SK-N-DZ (cell line): ENCODE results near the gene EIF2A. TPM values are rescaled to one million over a fixed set of nuclear protein-coding genes. Genes with fewer than 3 reads are reported as not detected.
A peak's percentile ranks its signal among the peaks of the same experiment; 100 is the strongest.
"Not testable (repeated sequence)": the region's sequence is repeated elsewhere in the genome, so short reads cannot be mapped to it uniquely, and the experiment has no call there.

Experiments used
- DNase-seq: peaks from one replicate; pipeline ENCODE4 v3.0.0-alpha.2; 2015; ENCODE audit warnings: low spot score
- polyA plus RNA-seq, 2 experiments: library from polyadenylated mRNA; depleted of rRNA; stranded (reverse); fragments of >200 nt; gene quantifications; 2 replicates each; pipeline ENCODE4 v1.2.3, GENCODE V29; 2014

The EIF2A gene
- 151 and 186 TPM in 2 replicates for polyA plus RNA-seq (2014; cell fraction: cytosol; rRNA removed)
- polyA plus RNA-seq (2014; cell fraction: nucleus; rRNA removed): 202 and 218 TPM in 2 replicates

DNA sequence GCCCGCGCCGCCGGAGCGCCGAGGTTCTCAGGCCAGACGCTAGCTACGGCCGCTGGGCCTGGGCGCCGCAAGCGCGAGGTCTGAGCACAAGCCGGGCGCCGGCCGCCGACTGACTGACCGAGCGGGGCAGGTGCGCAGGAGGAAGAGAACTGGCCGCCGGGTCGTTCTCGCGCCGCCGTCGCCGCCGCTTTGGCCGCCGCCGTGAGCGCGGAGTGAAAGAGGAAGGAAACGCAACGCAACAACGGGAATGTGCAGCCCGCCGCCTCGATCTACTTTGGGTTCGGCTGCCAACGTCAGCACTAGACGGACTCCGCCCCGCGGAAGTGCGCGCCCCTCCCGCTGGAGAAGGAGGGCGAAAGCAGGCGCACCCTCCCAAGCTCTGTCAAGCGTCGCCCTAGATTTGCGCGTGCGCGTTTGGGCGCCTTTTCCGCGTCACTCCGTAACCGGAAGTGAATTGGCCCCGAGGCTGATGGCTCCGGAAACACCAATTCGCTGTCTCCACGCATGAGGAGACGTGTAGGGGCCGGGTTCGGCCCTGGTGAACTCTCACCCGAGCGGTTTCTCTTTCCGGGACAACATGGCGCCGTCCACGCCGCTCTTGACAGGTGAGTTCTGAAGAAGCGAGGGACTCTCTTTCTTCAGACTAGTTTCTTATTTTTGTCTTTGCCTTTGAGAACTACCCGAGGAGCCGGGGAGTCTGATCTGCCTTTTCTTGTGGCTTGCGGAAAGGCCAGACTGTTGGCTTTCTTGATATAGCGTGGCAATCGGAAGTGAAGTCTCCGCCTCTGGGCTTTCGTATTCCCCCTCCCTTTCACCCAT, at the start of gene EIF2A, which contains the start of gene SERP1:
Gene EIF2A, plus strand, starts transcription at position 562 of the 819 bp plus-strand sequence. Its CDS starts 16 bp downstream, at position 578.
Gene SERP1, minus strand, starts transcription at position 271 of the 819 bp plus-strand sequence. CDS start 361 bp downstream, outside the sequence.
- peak; percentile 99 for DNase-seq

DNA sequence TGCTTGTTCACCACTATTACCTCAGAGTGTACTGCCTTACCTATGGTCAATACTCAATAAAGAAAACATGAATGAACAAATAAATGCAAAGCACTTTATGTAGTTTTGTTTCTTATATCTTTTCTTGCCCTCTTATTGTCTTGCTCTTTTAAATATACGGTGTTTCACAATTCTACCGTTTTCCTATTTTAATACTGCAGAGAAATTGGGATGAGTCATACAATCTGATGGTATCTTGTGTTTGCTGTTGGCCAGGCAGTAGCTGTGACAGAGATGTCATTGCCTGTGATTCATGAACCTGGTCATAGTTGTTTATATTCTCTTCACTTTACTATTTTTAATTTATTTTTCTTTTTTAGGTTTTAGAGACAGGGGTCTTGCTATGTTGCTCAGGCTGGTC, 48.6 kb upstream of the EIF2A start:
- no peak for DNase-seq

DNA sequence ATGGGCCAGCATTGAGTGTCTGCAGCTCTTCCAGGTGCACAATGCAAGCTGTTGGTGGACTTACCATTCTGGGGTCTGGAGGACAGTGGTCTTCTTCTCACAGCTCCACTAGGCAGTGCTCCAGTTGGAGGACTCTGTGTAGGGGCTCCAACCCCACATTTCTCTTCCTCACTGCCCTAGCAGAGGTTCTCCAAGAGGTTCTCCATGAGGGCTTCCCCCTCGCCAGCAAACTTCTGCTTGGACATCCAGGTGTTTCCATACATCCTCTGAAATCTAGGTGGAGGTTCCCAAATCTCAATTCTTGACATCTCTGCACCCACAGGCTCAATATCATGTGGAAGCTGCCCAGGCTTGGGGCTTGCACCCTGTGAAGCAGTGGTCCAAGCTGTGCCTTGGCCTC, 45.6 kb upstream of the EIF2A start:
- not testable (repeated sequence) for DNase-seq

DNA sequence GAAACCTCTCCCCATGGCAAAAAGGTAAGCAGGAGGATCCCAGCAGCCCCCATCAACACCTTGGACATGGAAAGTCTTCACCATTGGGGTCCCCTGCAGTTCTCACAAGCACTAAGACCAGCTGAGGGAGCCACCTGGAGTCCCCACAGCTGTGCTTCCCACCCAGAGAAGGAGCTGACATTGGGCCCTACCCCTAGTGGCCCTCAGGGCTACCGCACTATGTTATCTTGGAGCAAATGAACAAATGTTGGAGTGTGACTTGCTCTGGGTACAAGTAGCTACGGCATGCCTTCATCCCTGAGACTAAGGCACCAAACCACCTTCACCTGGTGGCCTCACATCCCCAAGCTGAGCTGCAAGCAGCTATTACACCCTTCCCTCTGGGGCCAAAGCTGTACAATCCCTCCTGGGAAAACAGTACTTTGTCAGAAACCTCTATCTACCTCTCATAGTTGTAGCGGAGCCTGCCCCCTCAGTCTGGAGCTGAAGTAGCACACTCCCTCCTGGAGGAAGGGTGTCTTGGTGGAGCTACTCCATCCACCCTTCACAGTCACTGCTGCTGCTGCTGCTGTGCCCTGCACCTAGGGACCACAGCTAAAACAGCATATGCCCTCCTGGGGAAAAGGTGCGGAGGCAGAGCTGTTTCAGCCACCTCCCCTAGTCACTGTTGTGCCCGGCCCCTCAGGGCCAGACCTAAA, 43.0 kb upstream of the EIF2A start:
- no peak for DNase-seq

- DNase-seq: no peak
Observed at GRCh38 chr3:150504483-150504882, 42.1 kb upstream of the EIF2A start.

GRCh38 chr3:150508401-150508800, 38.2 kb upstream of the EIF2A start:
- no peak for DNase-seq

GRCh38 chr3:150509780-150510179, 36.8 kb upstream of the EIF2A start:
- no peak for DNase-seq

GRCh38 chr3:150511122-150511821, 35.3 kb upstream of the EIF2A start:
- DNase-seq: no peak

GRCh38 chr3:150515210-150515609, 31.4 kb upstream of the EIF2A start:
- DNase-seq: no peak

DNA sequence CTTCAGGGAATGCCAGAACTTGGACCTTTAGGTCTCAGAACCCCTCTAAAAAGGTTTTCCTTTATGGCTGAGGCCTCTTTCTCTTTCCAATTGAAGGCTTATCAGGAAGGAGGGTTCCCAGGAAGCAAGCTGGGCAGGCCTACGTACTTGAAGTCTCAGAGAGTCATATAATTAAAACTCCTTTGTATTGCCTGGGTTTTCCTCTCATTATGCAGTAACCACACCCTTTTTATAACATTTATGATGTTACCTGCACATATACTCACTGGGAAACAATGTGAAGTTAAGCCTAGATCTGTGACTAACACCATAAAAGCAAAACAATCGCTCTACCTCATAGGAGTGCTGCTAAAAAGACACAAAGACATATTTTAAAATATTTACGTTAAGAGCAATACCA, 27.6 kb upstream of the EIF2A start:
- no peak for DNase-seq

DNA sequence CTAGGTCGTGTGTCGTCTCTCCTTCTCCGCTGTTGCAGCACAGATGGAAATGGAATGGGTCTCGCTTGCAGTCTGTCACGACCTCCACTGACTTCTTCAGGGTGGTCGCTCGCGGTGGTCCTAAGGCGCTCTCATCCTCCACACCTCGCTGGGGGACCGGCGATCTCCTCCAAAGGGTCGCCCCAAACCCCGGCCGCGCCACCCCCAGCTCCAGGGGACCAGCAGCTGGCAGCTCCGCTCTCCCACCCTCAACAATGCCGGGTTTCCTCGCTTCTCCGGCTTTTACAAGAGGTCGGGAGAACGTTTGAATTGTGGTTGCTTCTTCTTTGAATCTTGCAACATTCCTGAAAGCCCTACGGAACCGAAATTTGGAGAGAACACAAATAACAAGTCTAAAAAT, 26.2 kb upstream of the EIF2A start:
- no peak for DNase-seq

DNA sequence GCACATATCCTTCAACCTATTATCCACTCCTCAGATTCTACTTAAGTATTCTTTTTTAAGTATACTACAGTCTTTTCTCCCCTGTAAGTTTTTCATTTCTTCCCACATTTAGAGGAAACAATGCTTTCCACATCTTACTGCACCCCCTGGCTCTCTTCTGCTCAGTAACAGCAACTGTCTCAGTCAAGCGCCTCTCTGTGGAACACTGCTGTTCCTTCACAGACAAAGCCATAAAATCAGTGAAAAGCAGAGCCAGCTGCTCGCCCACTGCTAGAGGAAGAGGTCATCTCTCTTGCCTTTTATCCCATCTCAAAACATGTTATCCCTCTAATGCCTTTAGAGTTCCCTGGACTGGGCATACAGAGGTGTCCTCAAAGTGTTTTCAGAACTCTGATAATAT, 25.1 kb upstream of the EIF2A start:
- no peak for DNase-seq

DNA sequence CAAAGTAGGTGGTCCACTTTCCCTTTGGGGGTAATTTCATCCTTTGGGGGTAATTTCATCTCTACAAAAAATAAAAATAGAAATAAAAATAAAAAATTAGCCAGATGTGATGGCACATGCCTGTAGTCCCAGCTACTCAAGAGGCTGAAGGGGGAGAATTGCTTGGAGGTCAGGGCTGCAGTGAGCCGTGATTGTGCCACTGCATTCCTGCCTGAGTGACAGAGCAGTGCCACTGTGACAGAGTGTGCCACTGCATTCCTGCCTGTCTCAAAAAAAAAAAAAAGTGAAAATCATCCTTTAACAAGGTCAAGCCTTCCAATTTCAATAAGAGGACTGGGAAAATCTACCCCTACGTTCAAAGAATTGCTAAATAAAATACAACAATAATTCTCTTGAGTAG, 23.0 kb upstream of the EIF2A start:
- DNase-seq: no peak

- DNase-seq: no peak
Observed at GRCh38 chr3:150527464-150528255, 18.9 kb upstream of the EIF2A start.

DNA sequence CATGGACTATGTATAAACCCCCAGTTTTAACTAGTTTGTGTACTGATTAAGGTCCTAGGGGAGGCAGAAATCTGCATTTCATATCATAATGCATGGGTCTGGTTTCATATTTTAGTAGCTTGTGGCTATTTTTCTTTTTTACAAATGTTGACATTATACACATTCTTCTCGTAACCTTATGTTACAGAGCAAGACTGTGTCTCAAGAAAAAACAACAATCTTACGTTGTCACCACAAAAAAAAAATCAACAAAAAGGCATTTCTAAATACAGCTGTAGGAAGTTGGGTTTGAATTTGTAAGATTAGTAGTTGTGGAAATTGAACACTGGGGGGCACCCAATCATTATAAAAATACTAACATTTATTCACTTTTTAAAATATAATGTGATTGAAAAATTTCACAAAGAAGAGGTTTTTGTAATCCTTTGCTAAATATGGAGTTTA, 18.2 kb upstream of the EIF2A start:
- no peak for DNase-seq

DNA sequence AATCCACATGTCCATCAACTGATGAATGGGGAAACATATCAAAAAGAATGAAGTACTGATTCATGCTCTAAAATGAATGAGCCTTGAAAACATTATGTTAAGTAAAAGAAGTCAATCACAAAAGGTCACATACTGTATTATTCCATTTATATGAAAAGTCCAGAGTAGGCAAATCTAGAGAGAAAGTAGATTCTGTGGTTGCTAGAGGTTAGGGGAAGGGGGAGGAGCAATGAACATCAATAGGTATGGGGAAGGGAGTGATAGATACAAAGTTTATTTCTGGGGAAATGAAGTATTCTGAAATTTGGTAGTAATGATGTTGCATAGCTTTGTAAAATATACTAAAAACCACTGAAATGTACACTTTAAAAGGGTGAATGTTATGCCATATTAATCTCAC, 14.8 kb upstream of the EIF2A start:
- DNase-seq: no peak

DNA sequence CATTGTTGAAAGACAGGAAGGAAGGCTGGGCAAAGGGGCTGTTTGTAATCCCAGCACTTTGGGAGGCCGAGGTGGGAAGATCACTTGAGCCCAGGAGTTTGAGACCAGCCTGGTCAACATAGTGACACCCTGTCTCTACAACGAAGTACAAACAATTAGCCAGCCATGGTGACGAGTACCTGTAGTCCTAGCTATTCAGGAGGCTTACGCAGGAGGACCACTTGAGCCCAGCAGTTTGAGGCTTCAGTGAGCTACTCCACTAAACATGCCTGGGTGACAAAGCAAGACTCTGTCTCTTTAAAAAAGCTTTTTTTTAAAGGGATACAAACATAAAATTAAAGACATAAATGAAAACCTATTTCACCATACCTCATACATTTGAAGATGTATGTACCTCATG, 11.4 kb upstream of the EIF2A start:
- no peak for DNase-seq

DNA sequence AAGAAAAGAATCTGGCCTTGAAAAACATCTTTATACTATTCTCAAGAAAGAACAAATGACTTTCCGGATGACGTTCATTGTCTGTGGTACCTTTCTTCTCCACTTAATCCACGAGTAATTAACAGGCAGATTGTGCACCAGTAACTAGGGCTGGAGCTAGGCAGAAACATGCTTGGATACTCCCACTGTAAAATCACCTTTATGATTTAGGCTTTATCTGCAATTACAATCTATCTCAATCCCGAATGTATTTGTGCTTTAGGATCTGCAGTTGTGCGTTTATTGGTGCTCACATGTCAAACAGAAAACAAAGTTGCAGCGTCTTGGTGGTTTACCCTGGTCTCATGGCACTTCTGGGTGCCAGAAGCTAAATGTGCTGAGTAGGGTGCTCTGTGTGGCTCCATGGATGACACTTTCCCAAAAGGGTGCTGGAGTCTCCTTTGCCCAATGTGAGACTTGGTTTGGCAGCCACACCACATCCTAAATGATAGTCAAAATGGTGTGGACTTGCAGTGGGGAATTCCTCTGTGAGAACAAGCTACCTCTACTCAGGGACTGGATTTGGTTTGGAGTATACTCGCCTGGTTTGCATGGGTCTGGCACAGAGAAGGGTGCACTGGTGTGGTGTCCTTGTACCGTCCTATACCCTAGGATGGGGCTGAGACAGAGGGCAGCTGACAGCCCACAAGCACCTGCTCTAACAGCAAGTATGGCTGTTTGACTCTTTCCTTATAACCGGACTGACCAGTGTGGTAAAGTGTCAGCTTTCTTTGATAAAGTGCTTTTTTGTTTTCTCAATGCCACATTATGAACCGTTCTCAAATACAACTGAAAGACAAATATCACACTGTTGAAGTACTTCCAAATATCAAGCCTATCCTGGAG, 8.0 kb upstream of the EIF2A start:
- no peak for DNase-seq

DNA sequence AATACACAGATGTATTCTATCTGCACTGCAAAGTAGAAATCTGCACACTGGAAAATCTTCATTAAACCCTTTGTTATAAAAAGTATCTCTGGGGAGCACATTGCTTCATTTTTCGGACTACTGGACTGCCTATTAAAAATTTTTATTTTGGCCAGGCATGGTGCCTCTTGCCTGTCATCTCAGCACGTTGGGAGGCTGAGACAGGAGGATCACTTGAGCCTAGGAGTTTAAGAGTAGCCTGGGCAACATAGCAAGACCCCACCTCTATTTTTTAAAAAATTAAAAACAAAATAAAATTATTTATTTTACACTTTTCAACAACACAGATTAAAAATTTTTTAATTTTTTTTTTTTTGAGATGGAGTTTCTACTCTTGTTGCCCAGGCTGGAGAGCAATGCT, 6.3 kb upstream of the EIF2A start:
- no peak for DNase-seq

- DNase-seq: no peak
Observed at GRCh38 chr3:150540991-150541390, 5.6 kb upstream of the EIF2A start.
